Endothelial cell of umbilical vein (primary cell): ENCODE data around the gene LRFN5. TPM values are rescaled to one million over a fixed set of nuclear protein-coding genes. Genes with fewer than 3 reads are reported as not detected.

Source experiments
- BruUV-seq: library from RNA; stranded (reverse); fragments of 400-500 nt; replicated peaks from 2 replicates; lab custom pipeline; 2021; lab: Mats Ljungman, UMichigan
- CTCF ChIA-PET: fragments of 300-600, 350-600 bp; sonication (Branson Sonifier 250); formaldehyde crosslinking; loops from one replicate; lab custom pipeline; 2021; ENCODE audit warnings: antibody characterized with exemption, inconsistent platforms; lab: Charles Lee
- POLR2A ChIA-PET: fragments of 300-600, 350-600 bp; sonication (Branson Sonifier 250); formaldehyde crosslinking; loops from one replicate; lab custom pipeline; 2021; ENCODE audit warnings: antibody characterized with exemption, inconsistent platforms; lab: Charles Lee
- DNase-seq: peaks from one replicate; pipeline ENCODE4 v3.0.0-alpha.2; 2011; ENCODE audit warnings: low read depth, low spot score
- FAIRE-seq: peaks from 2 replicates; lab custom pipeline; 2011; peaks lifted over from hg19 to GRCh38; lab: Jason Lieb, UNC
- H2AFZ ChIP-seq: 2 replicates; pipeline ENCODE4 v1.6.0; 2012; ENCODE audit warnings: low read depth, low read length, control low read depth, inconsistent platforms
- H3K27ac ChIP-seq: 2 replicates; pipeline ENCODE4 v1.5.1; 2011; ENCODE audit warnings: low read depth, mild to moderate bottlenecking, control low read depth, low read length, moderate library complexity; ENCODE audit not compliant: insufficient read depth
- H3K27me3 ChIP-seq, 2 experiments: 2 replicates each; pipeline versions ENCODE4 v1.6.0 to v1.6.1; 2011; ENCODE audit warnings: low read length in 2 of 2, mixed read lengths in 1 of 2; ENCODE audit not compliant: control insufficient read depth in 2 of 2, insufficient read depth in 2 of 2
- H3K36me3 ChIP-seq, 2 experiments: 2 replicates in 1 of 2; 3 replicates in 1 of 2; pipeline ENCODE4 v1.5.1; 2011; ENCODE audit warnings: low read length in 2 of 2, mild to moderate bottlenecking in 1 of 2, moderate library complexity in 1 of 2; ENCODE audit not compliant: control insufficient read depth in 2 of 2, insufficient read depth in 2 of 2; ENCODE audit errors: extremely low read depth in 1 of 2
- H3K4me1 ChIP-seq: 3 replicates; pipeline ENCODE4 v1.5.1; 2011; ENCODE audit warnings: mild to moderate bottlenecking, low read length; ENCODE audit not compliant: control insufficient read depth, insufficient read depth; ENCODE audit errors: extremely low read depth
- H3K4me2 ChIP-seq: 2 replicates; pipeline ENCODE4 v1.6.1; 2011; ENCODE audit warnings: low read length, control low read depth, mixed read lengths; ENCODE audit not compliant: insufficient read depth
- H3K4me3 ChIP-seq, 3 experiments: fragments of 200-600 bp in 1 of 3; sonication (generic), shearing (Covaris generic) in 1 of 3; replicated peaks in 1 of 3; 2 replicates each; pipeline ENCODE4 v1.5.1; 2011 to 2016; ENCODE audit warnings: control low read depth in 3 of 3, low read length in 3 of 3, mild to moderate bottlenecking in 2 of 3, inconsistent platforms in 1 of 3, low read depth in 1 of 3, moderate library complexity in 1 of 3; ENCODE audit not compliant: insufficient read depth in 1 of 3
- H3K79me2 ChIP-seq: 2 replicates; pipeline ENCODE4 v1.6.0; 2012; ENCODE audit warnings: low read length, inconsistent platforms; ENCODE audit not compliant: control insufficient read depth, insufficient read depth
- H3K9ac ChIP-seq: replicated peaks from 2 replicates; pipeline ENCODE3; 2011; ENCODE audit warnings: low read length, control low read depth; ENCODE audit not compliant: insufficient read depth; ENCODE audit errors: extremely low read depth
- H3K9me1 ChIP-seq: replicated peaks from 3 replicates; pipeline ENCODE4 v1.6.0; 2011; ENCODE audit warnings: mild to moderate bottlenecking, low read length; ENCODE audit not compliant: control insufficient read depth, insufficient read depth; ENCODE audit errors: extremely low read depth
- H3K9me3 ChIP-seq: replicated peaks from 2 replicates; pipeline ENCODE4 v1.5.1; 2012; ENCODE audit warnings: low read length, inconsistent platforms; ENCODE audit not compliant: control insufficient read depth, insufficient read depth
- H4K20me1 ChIP-seq: replicated peaks from 2 replicates; pipeline ENCODE3; 2011; ENCODE audit warnings: mild to moderate bottlenecking, low read length; ENCODE audit not compliant: control insufficient read depth, insufficient read depth; ENCODE audit errors: extremely low read depth
- EZH2 ChIP-seq: IDR thresholded peaks from 2 replicates; pipeline ENCODE4 v1.6.1; 2012; ENCODE audit warnings: borderline replicate concordance, low read depth, mild to moderate bottlenecking, moderate library complexity, low read length, inconsistent platforms; ENCODE audit not compliant: severe bottlenecking
- FOS ChIP-seq: IDR thresholded peaks from 2 replicates; pipeline ENCODE4 v1.6.1; 2011; ENCODE audit warnings: mild to moderate bottlenecking, low read length, moderate library complexity, borderline replicate concordance; ENCODE audit not compliant: insufficient read depth
- GATA2 ChIP-seq: IDR thresholded peaks from 2 replicates; pipeline ENCODE4 v1.7.0; 2011; ENCODE audit warnings: low read depth, mild to moderate bottlenecking, moderate library complexity, mixed read lengths, low read length; ENCODE audit not compliant: insufficient read length, insufficient read depth
- JUN ChIP-seq: IDR thresholded peaks from 2 replicates; pipeline ENCODE4 v1.6.1; 2011; ENCODE audit warnings: borderline replicate concordance, low read depth; ENCODE audit not compliant: insufficient read length, insufficient read depth
- MAX ChIP-seq: IDR thresholded peaks from 2 replicates; pipeline ENCODE4 v1.6.1; 2011; ENCODE audit not compliant: insufficient read depth, insufficient read length
- MYC ChIP-seq: IDR thresholded peaks from one replicate; pipeline ENCODE4 v1.6.1; 2011; ENCODE audit warnings: mild to moderate bottlenecking, low read depth, low read length
- POLR2A ChIP-seq: IDR thresholded peaks from 2 replicates; pipeline ENCODE4 v1.6.1; 2012; ENCODE audit warnings: low read depth, mild to moderate bottlenecking, control low read depth, low read length
- POLR2AphosphoS5 ChIP-seq: IDR thresholded peaks from 2 replicates; pipeline ENCODE4 v1.6.1; 2012; ENCODE audit warnings: low read depth, mild to moderate bottlenecking, control low read depth, low read length, moderate library complexity; ENCODE audit not compliant: insufficient read depth
- dilution Hi-C: fragments of 300-500 bp; cut with MboI; formaldehyde crosslinking; loops from one replicate; pipeline ENCODE4 v1.15.0; 2019; ENCODE audit warnings: low sequenced_read_pairs; ENCODE audit not compliant: extremely low pct_ligation_motif_present
- intact Hi-C: fragments of 100-400 bp; cut with micrococcal nuclease; formaldehyde crosslinking; loops from one replicate; pipeline ENCODE4 v1.10.0; 2022
- polyA plus RNA-seq, 4 experiments: library from polyadenylated mRNA; depleted of rRNA in 3 of 4; stranded (reverse) in 3 of 4; unstranded in 1 of 4; fragments of >200 nt; gene quantifications; 2 replicates each; pipeline versions ENCODE4 v1.2.1 to v1.2.3, GENCODE V29; 2011 to 2012; ENCODE audit warnings: missing spikeins in 1 of 4
- total RNA-seq: library from RNA; stranded (reverse); gene quantifications from 2 replicates; pipeline ENCODE4 v1.2.3, GENCODE V29; 2021
- TF ChIP-seq, protein P1 (sequence below), 2 donors: IDR thresholded peaks; 1 replicate in 1 of 2; 2 replicates in 1 of 2; pipeline ENCODE4 v1.5.1; 2011; ENCODE audit warnings: low read length in 2 of 2, mild to moderate bottlenecking in 2 of 2, moderate library complexity in 2 of 2, control low read depth in 1 of 2, inconsistent platforms in 1 of 2, low read depth in 1 of 2; ENCODE audit not compliant: insufficient read depth in 1 of 2; ENCODE audit errors: extremely low read depth in 1 of 2

Gene LRFN5
- total and polyA plus RNA-seq, 2 donors (not counting 3 experiments of a cell fraction or from before 2014, with no cell fraction given) = not detected

DNA sequence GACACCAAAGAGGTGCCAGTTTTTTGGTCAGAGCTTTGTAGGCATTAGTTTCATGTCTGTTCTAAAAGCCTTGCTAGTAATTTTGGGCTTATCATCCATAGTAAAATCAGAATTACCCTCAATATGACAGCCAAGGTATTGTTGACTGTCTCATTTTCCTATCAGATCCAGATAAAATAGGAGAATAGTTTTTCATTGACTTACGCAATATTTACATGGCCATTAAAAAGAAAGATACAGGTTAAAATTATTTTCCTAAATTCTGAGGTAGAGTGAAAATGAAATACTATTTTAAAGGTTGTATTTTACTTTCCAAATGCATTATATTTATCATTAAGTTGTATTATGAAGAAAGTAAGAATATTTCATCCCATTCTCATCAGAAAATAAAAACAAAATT, 203.7 kb downstream of the LRFN5 start:
- no peaks in the 10 kb centered on the region for H3K79me2 ChIP-seq
- CTCF ChIA-PET = no interaction called here
- POLR2A ChIA-PET = no interaction called here
- TF ChIP-seq MYC (no peak), FOS (no peak), MAX (no peak), GATA2 (no peak), EZH2 (no peak)
- TF ChIP-seq, protein P1, sequence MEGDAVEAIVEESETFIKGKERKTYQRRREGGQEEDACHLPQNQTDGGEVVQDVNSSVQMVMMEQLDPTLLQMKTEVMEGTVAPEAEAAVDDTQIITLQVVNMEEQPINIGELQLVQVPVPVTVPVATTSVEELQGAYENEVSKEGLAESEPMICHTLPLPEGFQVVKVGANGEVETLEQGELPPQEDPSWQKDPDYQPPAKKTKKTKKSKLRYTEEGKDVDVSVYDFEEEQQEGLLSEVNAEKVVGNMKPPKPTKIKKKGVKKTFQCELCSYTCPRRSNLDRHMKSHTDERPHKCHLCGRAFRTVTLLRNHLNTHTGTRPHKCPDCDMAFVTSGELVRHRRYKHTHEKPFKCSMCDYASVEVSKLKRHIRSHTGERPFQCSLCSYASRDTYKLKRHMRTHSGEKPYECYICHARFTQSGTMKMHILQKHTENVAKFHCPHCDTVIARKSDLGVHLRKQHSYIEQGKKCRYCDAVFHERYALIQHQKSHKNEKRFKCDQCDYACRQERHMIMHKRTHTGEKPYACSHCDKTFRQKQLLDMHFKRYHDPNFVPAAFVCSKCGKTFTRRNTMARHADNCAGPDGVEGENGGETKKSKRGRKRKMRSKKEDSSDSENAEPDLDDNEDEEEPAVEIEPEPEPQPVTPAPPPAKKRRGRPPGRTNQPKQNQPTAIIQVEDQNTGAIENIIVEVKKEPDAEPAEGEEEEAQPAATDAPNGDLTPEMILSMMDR (IDR thresholded peaks at IDR 0.05; ENCODE audit: extremely low read depth in 1 of 2, insufficient read depth in 1 of 2, low read depth in 1 of 2, low read length in 2 of 2) = no peak
- no peaks in the 10 kb centered on the region for H3K4me1 ChIP-seq
- H3K9me3 ChIP-seq = no peaks in the 10 kb centered on the region
- dilution Hi-C loops = no loop called here
- FAIRE-seq = no peak
- no peak overlapping the region for H2AFZ ChIP-seq
- H3K27ac ChIP-seq = no peak overlapping the region
- intact Hi-C loops = no loop called here
- no peak overlapping the region for H3K9ac ChIP-seq
- no TSS peak for BruUV-seq
- no peak overlapping the region for H3K4me2 ChIP-seq
- no peaks in the 10 kb centered on the region for H4K20me1 ChIP-seq
- H3K27me3 ChIP-seq = no peaks in the 10 kb centered on the region
- no peaks in the 10 kb centered on the region for H3K36me3 ChIP-seq
- no peaks in the 10 kb centered on the region for H3K9me1 ChIP-seq
- no peak for DNase-seq
- no peak overlapping the region for H3K4me3 ChIP-seq

DNA sequence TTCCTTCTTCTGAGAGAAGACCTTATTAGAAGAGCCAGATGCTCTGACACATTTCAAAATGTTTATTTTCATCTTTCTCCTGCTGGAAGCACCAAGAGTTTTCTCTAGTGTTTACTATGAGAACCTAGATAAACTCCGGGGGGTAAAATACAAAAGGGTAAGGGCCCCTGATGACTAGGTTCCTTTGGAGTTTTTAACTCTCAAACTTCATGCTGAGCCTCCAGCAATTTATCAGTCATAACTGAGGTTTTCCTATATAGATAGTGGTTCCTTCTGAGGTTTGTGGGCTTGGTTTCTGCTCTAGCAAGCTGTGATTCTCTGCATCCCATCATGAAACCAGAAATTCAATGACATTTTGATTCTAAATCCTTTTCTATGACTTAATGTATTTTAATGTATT, 210.9 kb downstream of the LRFN5 start:
- Histone ChIP-seq H4K20me1 (no peaks in the 10 kb centered on the region), H3K79me2 (no peaks in the 10 kb centered on the region), H3K27ac (no peak overlapping the region), H3K4me1 (no peaks in the 10 kb centered on the region), H3K27me3 (no peaks in the 10 kb centered on the region), H3K4me2 (no peak overlapping the region), H3K4me3 (no peak overlapping the region), H3K9me3 (no peaks in the 10 kb centered on the region), H2AFZ (no peak overlapping the region), H3K9me1 (peaks cover 2% of the 10 kb centered on the region), H3K9ac (no peak overlapping the region), H3K36me3 (no peaks in the 10 kb centered on the region)
- POLR2A ChIA-PET = no interaction called here
- intact Hi-C loops = no loop called here
- no TSS peak for BruUV-seq
- CTCF ChIA-PET = no interaction called here
- TF ChIP-seq POLR2AphosphoS5 (no peak), MAX (no peak), FOS (no peak), JUN (no peak), POLR2A (no peak), EZH2 (no peak), GATA2 (no peak), MYC (no peak)
- TF ChIP-seq, protein P1 (IDR thresholded peaks at IDR 0.05; ENCODE audit: extremely low read depth in 1 of 2, insufficient read depth in 1 of 2, low read depth in 1 of 2, low read length in 2 of 2) = no peak
- dilution Hi-C loops = no loop called here
- FAIRE-seq (no peak), DNase-seq (no peak)
